Measurements from ENCODE around the gene IER3. TPM values are rescaled to one million over a fixed set of nuclear protein-coding genes. Genes with fewer than 3 reads are reported as not detected.
"Not testable (repeated sequence)": the region's sequence is repeated elsewhere in the genome, so short reads cannot be mapped to it uniquely, and the experiment has no call there.

IER3 gene
- polyA plus RNA-seq, 5 donors: 7.6 to 23.0 (median 14.1) TPM

DNA sequence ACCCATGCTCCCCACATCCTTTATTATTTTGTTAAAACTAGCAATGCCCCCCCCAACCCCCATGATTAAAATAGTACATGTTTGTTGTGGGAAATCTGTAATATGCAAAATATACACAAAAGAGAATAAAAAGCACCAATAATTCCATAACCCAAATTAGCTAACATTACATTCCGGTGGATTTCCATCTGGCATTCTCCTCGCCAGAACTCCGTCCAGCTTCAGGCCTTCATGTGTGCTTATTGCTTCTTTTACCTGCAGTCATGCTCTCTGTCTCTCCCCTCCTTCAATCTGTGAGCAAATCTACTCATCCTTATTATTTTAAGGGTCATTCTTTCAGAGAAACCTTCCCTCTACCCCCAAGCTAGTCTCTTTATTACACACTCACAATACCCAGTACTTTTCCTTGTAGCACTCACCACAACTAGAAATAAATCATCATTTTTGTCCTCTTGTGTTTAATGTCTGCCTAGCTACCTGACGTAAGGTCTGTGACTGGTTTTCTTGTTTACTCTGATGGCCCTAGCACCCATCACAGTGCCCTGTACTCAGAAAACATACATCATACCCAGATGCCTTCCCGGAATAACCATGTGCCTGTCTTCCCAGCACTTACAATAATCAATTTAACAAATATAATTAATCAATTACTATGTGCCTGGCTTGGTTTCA, 25.6 kb upstream of the IER3 start:
- DNase-seq: no peak

DNA sequence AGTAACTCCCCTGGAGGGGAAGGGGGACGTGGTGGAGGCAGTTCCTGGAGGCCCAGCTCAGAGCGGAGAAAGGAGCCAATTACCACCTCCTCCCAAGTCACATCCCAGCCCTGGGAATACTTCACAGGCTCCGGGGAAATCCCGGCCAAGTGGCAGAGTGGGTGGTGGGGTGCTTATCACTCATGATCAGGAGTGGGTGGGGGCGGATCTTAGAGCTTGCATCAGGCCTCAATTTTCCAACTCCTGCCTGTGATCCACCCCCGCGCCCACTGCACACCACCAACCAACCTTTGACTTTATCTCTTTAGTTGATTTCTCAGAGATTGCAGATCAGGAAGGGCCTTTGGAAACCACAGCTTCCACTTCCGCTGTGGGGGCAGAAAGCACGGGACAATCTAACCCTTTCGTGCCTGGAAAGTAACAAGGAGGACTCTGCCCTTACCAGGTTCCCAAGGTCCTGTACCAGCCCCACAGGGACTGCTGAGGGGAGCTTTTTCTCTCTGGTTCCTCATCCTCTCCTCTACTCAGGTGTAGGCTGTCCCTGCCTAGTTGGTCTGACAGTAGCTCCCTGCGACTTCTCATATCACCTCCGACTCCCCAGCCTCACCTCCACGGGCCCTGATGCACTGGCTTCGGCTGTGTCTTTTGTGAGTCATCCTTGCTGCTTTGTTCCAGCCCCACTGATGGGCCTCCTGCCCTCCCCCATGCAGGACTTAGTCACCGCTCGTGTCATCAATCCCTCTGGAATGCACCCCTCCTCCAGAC, 24.9 kb upstream of the IER3 start:
- no peak for DNase-seq

DNA sequence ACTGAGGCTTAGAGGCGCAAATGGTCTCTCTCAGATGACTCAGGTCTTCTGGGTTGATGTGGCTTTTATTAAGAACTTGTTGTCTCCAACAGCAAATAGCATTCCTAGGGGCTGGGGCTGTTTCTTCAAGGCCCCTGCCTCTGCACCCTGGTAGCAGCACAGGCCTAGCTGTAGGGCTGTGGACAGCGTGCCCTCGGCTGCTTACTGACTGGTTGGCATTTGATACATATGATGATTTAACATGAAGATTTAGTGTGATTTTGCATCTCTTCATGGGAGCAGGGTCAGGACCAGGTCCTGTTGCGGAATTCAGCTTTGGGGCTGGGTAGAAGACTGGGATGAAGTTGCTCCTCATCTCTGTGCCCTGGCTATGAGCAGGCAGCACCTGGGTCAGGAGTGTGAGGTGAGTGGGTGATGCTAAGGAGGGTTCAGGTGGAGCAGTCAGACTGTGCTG, 24.3 kb upstream of the IER3 start:
- DNase-seq: no peak

GRCh38 chr6:30767944-30768301, 23.6 kb upstream of the IER3 start:
- DNase-seq: no peak

DNA sequence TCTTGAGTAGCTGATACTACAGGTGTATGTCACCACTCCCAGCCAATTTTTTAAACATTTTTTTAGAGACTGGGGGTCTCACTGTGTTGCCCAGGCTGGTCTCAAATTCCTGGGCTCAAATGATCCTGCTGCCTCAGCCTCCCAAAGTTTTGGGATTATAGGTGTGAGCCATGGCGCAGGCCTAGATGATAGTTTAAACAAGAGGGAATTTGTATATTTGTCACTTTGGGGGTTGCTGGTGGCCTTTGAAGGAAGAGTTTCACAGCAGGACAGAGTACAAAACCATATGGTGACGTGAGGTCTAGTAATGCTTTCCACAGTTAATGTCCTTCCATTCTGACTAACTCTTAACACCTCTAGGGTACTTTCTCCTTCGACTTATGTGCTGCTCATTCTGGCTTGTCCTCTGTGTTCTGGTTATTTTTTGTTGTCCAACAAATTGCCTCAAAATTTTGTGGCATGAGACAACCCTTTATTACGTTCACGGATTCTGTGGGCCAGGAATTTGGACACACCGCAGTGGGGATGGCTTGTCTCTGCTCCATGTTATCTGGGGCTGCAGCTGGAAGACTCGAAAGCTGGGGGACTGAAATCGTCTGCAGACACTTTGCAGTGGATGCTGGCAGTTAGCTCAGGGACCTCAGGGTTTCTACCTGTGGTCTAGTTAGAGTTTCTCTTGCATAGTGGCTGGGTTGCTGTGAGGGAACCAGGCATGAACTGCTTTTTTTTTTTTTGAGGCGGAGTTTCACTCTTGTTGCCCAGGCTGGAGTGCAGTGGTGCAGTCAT, 23.0 kb upstream of the IER3 start:
- no peak for DNase-seq

DNA sequence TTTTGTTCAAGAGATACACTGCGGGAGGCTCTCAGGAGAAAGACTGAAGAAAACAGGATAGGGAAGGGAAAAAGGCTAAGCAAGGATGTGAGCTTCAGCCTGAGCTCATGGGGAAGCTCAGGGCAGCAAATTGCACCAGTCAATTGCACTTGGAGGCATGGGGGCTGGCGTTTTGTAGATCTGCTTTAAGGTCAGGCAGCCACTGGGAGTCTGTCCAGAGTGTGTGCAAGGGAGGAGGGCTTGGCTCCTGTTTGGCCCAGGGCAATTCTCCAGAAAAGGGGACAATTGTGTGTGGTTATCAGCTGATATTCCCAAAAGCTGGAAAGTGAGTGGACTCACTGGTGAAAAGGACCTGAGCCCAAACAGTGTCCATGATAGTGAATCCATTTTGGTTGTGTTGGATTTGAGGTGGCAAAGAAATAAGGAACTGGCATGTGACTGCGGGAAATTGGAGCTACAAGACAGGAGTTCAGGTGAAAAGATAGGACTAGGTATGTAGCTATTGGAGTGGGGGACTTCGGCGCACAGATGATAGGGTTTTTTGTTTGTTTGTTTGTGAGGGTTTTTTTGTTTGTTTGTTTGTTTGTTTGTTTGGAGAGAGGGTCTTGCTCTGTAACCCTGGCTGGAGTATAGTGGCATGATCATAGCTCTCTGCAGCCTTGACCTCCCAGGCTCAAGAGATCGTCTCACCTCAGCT, 22.3 kb upstream of the IER3 start:
- DNase-seq: no peak

- not testable (repeated sequence) for DNase-seq
Observed at GRCh38 chr6:30765495-30765894, 21.1 kb upstream of the IER3 start.

DNA sequence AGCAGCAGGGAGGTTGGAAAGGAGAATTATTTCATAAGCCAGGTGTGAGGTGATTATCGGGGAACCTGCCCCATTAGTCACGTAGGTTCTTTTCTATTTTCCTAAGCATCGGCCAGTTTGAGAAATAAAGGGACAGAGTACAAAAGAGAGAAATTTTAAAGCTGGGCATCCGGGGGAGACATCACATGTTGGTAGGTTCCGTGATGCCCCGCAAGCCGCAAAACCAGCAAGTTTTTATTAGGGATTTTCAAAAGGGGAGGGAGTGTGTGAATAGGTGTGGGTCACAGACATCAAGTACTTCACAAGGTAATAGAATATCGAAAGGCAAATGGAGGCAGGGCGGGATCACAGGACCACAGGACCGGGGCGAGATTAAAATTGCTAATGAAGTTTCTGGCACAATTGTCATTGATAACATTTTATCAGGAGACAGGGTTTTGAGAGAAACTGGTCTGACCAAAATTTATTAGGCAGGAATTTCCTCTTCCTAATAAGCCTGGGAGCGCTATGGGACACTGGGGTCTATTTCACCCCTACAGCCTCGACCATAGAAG, 20.2 kb upstream of the IER3 start:
- DNase-seq: not testable (repeated sequence)

DNA sequence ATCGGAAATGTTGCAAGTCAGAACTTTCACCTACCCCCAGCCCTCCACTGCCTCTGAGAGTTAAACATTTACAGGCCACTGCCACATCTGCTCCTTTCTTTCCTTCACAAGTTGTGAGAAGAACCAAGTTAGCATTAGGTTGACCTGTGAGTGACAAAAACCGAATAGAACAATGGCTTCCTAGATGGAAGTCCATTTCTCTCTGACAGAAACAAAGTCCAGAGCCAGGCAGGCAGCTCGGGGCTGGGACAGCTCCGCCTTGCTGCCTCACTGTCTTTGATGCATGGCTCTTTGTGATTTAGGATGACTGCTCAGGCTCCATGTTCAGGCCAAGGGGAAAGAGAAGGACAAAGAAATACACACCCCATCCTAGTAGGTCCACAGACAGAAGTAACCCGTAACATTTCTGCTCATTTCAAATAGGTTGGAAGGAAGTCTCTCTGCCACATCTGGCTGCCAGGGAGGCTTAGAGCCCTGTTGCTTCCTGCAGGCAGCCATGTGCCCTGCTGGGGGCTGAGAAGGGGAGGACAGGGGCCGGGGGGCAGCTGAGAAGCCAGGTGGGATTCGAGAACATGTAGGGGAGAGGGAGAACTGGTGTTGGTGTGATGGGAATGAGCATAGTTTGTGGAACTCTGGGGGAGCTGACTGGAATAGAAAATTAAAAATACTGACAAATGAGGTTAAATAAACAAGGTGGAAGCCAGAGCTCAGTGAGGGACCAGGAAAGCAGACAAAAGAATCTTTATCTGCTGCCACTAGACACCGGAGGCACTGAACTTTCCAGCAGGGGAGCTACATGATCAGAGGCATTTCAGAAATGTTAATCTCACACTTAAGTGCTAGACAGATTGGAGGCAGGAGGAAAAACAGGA, 19.5 kb upstream of the IER3 start:
- no peak for DNase-seq

DNA sequence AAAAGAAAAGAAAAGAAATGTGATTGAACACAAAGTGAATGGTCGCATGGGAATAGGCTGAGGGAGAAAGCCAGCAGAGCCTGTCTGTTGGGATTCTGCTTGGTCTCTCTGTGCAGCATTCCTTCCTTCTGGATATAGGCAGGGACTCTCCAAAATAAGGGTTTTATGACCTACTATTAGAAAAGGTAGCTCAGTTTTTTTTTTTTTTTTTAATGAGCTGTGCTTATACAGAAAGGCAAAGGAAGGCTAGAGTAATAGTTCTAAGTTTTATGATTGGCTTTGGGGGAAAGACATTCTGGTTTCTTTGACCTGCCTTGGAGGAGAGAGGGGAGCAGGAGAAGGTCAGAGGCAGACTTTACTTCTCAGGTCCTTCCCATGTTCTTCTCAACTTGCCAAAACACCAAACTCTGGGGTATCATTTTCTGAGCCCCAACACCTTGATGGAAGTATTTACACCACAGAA, 18.8 kb upstream of the IER3 start:
- DNase-seq: no peak

DNA sequence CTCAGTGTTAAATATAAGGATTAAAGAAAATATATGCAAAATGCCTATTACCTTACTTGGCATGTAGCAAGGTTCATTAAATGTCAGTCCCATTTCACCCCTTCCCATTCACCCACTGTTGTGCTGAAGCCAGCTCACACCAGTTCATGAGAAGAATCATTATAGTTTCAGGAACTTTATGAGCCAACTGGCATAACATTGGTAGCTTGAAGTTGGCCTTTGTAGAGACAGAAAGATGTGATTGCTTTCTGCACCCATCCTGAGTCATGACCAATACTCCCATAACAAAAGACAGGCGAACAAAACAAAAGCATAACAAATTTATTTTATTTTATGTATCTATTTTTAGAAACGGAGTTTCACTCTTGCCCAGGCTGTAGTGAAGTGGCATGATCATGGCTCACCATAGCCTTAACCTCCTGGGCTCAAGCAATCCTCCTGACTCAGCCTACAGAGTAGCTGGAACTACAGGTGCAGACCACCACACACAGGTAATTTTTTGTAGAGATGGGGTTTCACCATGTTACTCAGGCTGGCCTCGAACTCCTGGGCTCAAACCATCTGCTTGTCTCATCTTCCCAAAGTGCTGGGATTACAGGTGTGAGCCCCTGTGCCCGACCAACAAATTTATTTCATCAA, 17.6 kb upstream of the IER3 start:
- DNase-seq: no peak

DNA sequence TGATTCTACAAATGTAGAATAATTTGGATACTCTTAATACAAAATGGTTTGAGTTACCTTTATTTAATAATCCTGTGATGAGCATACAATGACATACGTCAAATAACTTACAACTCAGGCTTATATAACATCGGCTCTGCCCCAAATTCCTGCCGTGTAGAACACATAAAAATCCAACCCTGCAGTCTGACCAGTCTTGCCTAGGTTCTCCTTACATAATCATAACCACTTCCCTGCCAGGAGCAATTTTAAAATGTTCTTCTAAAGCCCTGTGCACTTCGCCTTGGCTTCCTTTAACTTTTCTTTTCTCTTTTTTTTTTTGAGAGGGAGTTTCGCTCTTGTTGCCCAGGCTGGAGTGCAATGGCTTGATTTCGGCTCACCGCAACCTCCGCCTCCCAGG, 16.2 kb upstream of the IER3 start:
- no peak for DNase-seq

- DNase-seq: no peak
Observed at GRCh38 chr6:30759575-30760239, 15.4 kb upstream of the IER3 start.

DNA sequence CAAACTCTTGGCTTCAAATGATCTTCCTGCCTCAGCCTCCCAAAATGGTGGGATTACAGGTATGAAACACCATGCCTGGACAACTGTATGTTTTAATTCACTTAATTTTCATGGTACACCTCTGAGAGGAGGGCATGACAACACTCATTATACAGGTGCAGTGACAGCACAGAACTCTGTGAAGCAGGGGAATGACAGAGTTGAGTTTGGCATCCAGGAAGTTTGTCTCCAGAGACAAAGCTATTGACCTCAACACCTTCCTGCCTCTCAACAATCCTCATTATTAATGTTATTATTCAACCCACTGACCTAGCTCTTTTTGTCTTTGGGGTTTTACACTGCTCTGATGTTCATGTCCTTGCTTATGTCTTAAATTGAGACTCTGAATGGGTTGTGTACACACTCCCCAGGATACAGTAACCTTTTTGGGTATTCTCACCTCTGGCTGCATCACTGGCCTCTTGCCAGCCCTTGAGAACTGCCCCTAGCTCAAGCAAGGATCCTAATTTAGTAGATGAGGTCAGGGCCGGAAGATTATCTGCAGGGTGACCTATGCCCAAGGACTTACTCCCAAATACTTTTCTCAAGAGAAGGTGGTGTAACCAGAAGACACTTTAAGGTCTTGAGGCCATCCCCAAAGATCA, 13.0 kb upstream of the IER3 start:
- DNase-seq: no peak

GRCh38 chr6:30756405-30757003, 12.2 kb upstream of the IER3 start:
- DNase-seq: not testable (repeated sequence)

- no peak for DNase-seq
Observed at GRCh38 chr6:30754631-30755030, 10.3 kb upstream of the IER3 start.

DNA sequence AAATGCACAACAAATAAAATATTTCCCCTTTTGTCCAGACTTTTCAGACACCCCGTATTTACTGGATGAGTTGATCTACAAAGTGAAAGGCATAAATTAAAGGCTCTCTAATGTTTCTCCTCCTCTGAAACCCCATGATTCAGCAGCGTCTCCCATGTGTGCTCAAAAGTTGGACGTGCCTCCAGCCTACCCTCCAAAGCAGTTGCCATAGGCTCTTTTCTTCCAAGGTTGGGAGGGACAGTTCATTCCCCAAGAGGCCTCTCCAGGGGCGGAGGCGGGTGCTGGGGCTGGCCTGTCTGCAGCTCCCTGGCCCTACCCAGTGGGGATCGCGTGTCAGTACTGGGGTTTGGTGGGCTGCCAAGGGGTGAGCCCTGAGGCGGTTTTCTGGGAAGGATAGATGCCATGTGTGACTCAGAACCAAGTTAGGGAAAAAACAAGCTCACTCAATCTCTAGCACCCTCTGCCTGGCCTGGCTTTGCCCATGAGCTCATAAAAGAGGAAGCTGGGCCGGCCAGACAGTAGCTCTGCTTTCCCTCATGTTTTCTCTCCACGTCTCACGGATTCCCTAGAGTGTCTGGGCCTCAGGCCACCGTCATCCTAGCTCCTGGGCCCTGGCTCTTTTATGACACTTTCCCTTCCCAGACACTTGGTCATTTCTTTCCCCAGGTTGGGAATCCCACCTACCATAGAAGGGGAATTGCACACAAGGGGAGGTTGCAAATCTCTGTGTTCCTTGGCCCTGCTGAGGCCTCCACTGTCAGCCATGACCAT, 8.0 kb upstream of the IER3 start:
- peak in 1 of 2 donors; percentile 71 for DNase-seq

- no peak for DNase-seq
Observed at GRCh38 chr6:30750379-30750668, 6.0 kb upstream of the IER3 start.

Data from right lung (tissue), 5 donors.